ENCODE data around the gene RNF14. TPM values are rescaled to one million over a fixed set of nuclear protein-coding genes. Genes with fewer than 3 reads are reported as not detected.
A peak's percentile ranks its signal among the peaks of the same experiment; 100 is the strongest.
"Not testable (repeated sequence)": the region's sequence is repeated elsewhere in the genome, so short reads cannot be mapped to it uniquely, and the experiment has no call there.

Gene RNF14
- total RNA-seq, 1 donor from 2014 or later: 62.7 TPM

DNA sequence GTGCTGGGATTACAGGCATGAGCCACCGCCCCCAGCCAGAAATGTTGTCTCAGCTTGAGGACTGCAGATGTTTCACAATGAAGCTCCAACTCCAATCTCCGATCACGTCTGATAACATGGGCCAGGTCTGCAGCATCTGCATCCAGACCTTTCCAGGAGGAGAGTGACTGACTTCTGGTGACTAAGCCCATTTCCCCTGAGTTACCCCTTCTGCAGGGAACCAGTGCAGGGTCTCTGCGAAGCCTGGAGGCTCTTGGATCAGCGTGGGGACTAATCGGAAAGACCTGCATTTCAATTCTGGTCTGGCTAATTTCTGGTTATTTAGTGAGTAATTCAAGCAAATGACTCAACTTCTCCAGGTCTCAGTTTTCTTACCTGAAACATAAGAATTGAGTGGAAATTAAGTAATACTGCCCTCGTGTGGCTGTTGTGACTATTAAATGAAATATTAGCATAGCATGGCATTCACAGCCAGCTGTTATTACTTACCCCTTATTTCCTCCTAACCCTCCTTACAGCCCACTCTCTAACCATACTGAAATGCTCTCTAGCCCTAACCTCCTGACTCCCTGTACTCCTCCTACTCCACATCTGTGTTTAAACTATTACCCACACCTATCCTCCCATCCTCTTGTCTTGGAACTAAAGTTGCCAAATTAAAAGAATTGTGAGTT is 46.1 kb downstream of the RNF14 start:
- DNase-seq (ENCODE audit: low spot score): peak; percentile 24

- peak; percentile 17 for DNase-seq (ENCODE audit: low spot score)
Measured at GRCh38 chr5:142015781-142016533, 47.1 kb downstream of the RNF14 start.

- DNase-seq (ENCODE audit: low spot score): no peak
Measured at GRCh38 chr5:142016556-142016955, 47.7 kb downstream of the RNF14 start.

GRCh38 chr5:142017832-142018427 is 49.0 kb downstream of the RNF14 start:
- no peak for DNase-seq (ENCODE audit: low spot score)

DNA sequence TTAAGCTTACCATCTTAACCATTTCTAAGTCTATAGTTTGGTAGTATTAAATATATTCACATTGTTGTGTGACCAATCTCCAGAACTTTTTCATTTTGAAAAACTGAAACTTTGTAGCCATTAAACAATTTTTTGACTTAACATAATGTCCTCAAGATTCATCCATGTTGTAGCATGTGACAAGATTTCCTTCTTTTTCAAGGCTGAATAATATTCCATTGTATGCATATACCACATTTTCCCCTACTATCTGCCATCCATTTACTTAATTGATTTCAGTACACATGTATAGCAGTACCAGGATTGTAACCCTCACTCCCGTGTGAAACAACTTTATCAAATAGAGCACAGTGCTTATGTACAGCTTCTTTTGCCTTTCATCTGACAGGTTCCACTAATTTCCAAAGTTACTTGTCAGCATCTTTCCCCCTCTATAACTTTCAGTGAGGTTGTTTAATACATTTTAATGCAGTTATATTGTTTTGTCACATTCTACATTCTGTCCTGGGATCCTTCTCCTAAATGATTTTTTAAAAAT is 51.3 kb downstream of the RNF14 start:
- no peak for DNase-seq (ENCODE audit: low spot score)

GRCh38 chr5:142023836-142024235 is 54.9 kb downstream of the RNF14 start:
- no peak for DNase-seq (ENCODE audit: low spot score)

- peak; percentile 84 for DNase-seq (ENCODE audit: low spot score)
Measured at GRCh38 chr5:142024771-142025304, 55.9 kb downstream of the RNF14 start.

- DNase-seq (ENCODE audit: low spot score): no peak
Measured at GRCh38 chr5:142025637-142026036, 56.7 kb downstream of the RNF14 start.

DNA sequence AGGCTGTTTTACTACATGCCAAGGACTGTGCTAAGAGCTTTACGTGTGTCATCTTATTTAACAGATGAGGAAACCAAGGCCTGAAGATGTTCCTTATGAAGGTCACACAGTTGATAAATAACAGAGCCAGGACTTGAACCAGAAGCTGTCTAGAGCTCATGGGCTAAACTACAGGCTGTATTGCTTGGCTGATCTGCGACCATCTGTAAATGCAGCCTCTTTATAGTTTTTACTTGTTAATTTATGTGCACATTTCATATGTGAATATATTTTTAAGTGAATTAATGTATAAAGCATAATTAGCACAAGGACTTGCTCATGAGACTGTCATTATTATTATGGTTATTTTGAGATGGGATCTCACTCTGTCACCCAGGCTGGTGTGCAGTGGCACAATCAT is 63.2 kb downstream of the RNF14 start:
- no peak for DNase-seq (ENCODE audit: low spot score)

- no peak for DNase-seq (ENCODE audit: low spot score)
Measured at GRCh38 chr5:142032747-142033631, 64.1 kb downstream of the RNF14 start.

GRCh38 chr5:142033632-142034567 is 65.0 kb downstream of the RNF14 start:
- DNase-seq (ENCODE audit: low spot score): not testable (repeated sequence)

DNA sequence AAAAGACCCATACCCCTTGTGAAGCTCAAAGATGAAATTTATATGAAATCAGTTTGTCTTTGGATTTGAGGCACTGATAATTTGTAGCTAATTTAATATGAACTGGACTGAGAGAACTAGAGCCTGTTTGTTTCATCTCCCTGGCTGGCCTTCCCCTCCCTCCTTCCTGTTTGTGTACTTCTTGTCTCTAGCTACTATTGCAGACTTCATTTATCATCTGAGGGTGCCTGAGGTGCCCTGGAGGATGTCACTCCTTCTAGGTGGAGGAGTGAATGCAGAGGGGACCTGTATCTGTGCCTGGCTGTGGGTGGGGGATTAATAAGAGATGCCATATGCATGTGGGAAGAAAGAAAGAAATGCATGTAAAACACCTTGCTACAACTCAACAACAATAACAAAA is 66.1 kb downstream of the RNF14 start:
- no peak for DNase-seq (ENCODE audit: low spot score)

GRCh38 chr5:142036918-142037317 is 68.0 kb downstream of the RNF14 start:
- DNase-seq (ENCODE audit: low spot score): no peak

DNA sequence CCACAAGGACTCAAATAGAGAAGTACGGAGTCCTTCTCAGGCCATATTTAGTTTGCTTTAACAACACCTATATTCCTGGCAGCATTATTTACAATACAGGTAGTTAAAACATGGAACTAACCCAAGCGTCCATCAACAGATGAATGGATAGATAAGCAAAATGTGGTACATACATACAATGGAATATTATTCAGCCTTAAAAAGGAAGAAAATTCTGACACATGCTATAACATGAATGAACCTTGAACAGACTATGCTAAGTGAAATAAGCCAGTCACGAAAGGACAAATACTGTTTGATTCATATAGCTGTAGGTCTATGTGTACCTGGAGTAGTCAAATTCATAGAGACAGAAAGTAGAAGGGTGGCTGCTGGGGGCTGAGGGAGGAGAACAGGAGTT is 68.7 kb downstream of the RNF14 start:
- not testable (repeated sequence) for DNase-seq (ENCODE audit: low spot score)

DNA sequence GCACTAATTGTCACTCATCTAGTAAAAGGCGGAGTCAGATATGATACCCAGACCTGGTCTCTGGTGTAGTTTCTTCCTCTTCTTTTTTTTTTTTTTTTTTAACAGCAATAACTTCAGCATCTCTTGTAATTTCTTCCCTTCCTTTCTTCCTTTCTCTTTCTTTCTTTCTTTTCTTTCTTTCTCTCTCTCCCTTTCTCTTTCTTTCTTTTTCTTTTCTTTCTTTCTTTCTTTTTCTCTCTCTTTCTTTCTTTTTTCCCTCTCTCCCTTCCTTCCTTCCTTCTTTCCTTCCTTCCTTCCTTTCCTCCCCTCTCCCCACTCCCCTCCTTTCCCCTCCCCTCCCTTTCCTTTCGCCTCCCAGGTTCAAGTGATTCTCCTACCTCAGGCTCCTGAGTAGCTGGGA is 69.8 kb downstream of the RNF14 start:
- no peak for DNase-seq (ENCODE audit: low spot score)

Other genes starting within 250 kb of the RNF14 start
- gene PCDH1, start 90.7 kb upstream of the RNF14 start, total RNA-seq: 90.6 TPM
- 72.4 TPM for gene DELE1, start 45.2 kb upstream of the RNF14 start, total RNA-seq
- 3.6 TPM for gene PCDH12, start 10.9 kb upstream of the RNF14 start, total RNA-seq
- gene GNPDA1, start 43.9 kb downstream of the RNF14 start, total RNA-seq: 28.7 TPM
- gene NDFIP1, start 139.7 kb downstream of the RNF14 start, total RNA-seq: 80.0 TPM